T-helper 17 cell (primary cell): Measurements from ENCODE around the gene PNLDC1. TPM values are rescaled to one million over a fixed set of nuclear protein-coding genes. Genes with fewer than 3 reads are reported as not detected.

Source experiments
- ATAC-seq: fragments of 150-1000 bp; cut with Tn5 transposase; 2 replicates; pipeline ENCODE4 v1.10.0; 2021; ENCODE audit warnings: mild to moderate bottlenecking, moderate library complexity
- DNase-seq, 3 donors: peaks; one replicate each; pipeline versions ENCODE4 v3.0.0 to v3.0.0-alpha.2; 2020 to 2021
- H3K9me3 ChIP-seq: one replicate; pipeline ENCODE4 v1.7.0; 2013; ENCODE audit warnings: low read length, mild to moderate bottlenecking; ENCODE audit not compliant: control insufficient read depth, poor library complexity, severe bottlenecking
- H3K27ac Mint-ChIP-seq: one replicate; pipeline ENCODE4 v1.8.0; 2022; ENCODE audit warnings: mild to moderate bottlenecking, moderate library complexity, mixed read lengths
- H3K27me3 Mint-ChIP-seq: one replicate; pipeline ENCODE4 v1.8.0; 2022; ENCODE audit warnings: mixed read lengths
- H3K36me3 Mint-ChIP-seq: one replicate; pipeline ENCODE4 v1.8.0; 2022; ENCODE audit warnings: low read depth, mixed read lengths
- H3K4me1 Mint-ChIP-seq: one replicate; pipeline ENCODE4 v1.8.0; 2022; ENCODE audit warnings: mild to moderate bottlenecking, mixed read lengths
- H3K4me3 Mint-ChIP-seq: one replicate; pipeline ENCODE4 v1.8.0; 2022; ENCODE audit warnings: mild to moderate bottlenecking, moderate library complexity, mixed read lengths
- total RNA-seq, 4 donors: library from RNA in 2 of 4; stranded (reverse) in 2 of 4; gene quantifications; one replicate each; pipeline ENCODE4 v1.2.3 and lab custom pipeline; 2022 to 2026

PNLDC1 gene
- total RNA-seq, 2 donors from 2014 or later = 1.2 TPM; not detected in 1

GRCh38 chr6:159761873-159762680 is 38.0 kb upstream of the PNLDC1 start, which contains the start of gene ACAT2:
ACAT2 (plus strand) TSS chr6:159762045; CDS start chr6:159762088, 43 bp downstream.
- peaks cover 24% of the 10 kb centered on the region for H3K4me1 Mint-ChIP-seq

GRCh38 chr6:159762681-159763293 is 37.3 kb upstream of the PNLDC1 start:
- H3K4me3 Mint-ChIP-seq = peak overlapping the region; percentile 92
- H3K36me3 Mint-ChIP-seq = peaks cover 3% of the 10 kb centered on the region
- peaks cover 24% of the 10 kb centered on the region for H3K4me1 Mint-ChIP-seq
- no peaks in the 10 kb centered on the region for H3K9me3 ChIP-seq
- DNase-seq (peak; percentile 20 to 32 (median 23)), ATAC-seq (peak; percentile 29)
- H3K27me3 Mint-ChIP-seq = no peaks in the 10 kb centered on the region
- peak overlapping the region; percentile 99 for H3K27ac Mint-ChIP-seq

More at GRCh38 chr6:159761873-159762680, 38.0 kb upstream of the PNLDC1 start, which contains the start of gene ACAT2:
- H3K27me3 Mint-ChIP-seq = no peaks in the 10 kb centered on the region
- H3K9me3 ChIP-seq = no peaks in the 10 kb centered on the region
- H3K36me3 Mint-ChIP-seq = peaks cover 3% of the 10 kb centered on the region
- DNase-seq (peak; percentile 86 to 95 (median 93)), ATAC-seq (peak; percentile 90)
- peak within 1 kb of the TSS; percentile 92 for H3K4me3 Mint-ChIP-seq
- H3K27ac Mint-ChIP-seq = peak within 1 kb of the TSS; percentile 99

GRCh38 chr6:159766906-159767305 is 33.2 kb upstream of the PNLDC1 start:
- no peak overlapping the region for H3K4me3 Mint-ChIP-seq
- H3K36me3 Mint-ChIP-seq = peaks cover 4% of the 10 kb centered on the region
- H3K27ac Mint-ChIP-seq = no peak overlapping the region
- no peak for ATAC-seq
- no peak for DNase-seq
- peaks cover 7% of the 10 kb centered on the region for H3K4me1 Mint-ChIP-seq
- no peaks in the 10 kb centered on the region for H3K9me3 ChIP-seq
- no peaks in the 10 kb centered on the region for H3K27me3 Mint-ChIP-seq

- H3K36me3 Mint-ChIP-seq = peaks cover 4% of the 10 kb centered on the region
- H3K9me3 ChIP-seq = no peaks in the 10 kb centered on the region
- H3K4me1 Mint-ChIP-seq = no peaks in the 10 kb centered on the region
- no peak overlapping the region for H3K4me3 Mint-ChIP-seq
- DNase-seq (no peak), ATAC-seq (no peak)
- H3K27me3 Mint-ChIP-seq = no peaks in the 10 kb centered on the region
- H3K27ac Mint-ChIP-seq = no peak overlapping the region
Observed at GRCh38 chr6:159769470-159769869, 30.6 kb upstream of the PNLDC1 start.

GRCh38 chr6:159772196-159772595 is 27.9 kb upstream of the PNLDC1 start:
- H3K9me3 ChIP-seq = no peaks in the 10 kb centered on the region
- no peak for DNase-seq
- peaks cover 4% of the 10 kb centered on the region for H3K36me3 Mint-ChIP-seq
- H3K4me1 Mint-ChIP-seq = no peaks in the 10 kb centered on the region
- no peak for ATAC-seq
- H3K27me3 Mint-ChIP-seq = no peaks in the 10 kb centered on the region
- H3K4me3 Mint-ChIP-seq = no peak overlapping the region
- no peak overlapping the region for H3K27ac Mint-ChIP-seq

- H3K36me3 Mint-ChIP-seq = peaks cover 5% of the 10 kb centered on the region
- ATAC-seq (no peak), DNase-seq (no peak)
- no peak overlapping the region for H3K27ac Mint-ChIP-seq
- peaks cover 12% of the 10 kb centered on the region for H3K4me1 Mint-ChIP-seq
- no peaks in the 10 kb centered on the region for H3K9me3 ChIP-seq
- H3K27me3 Mint-ChIP-seq = no peaks in the 10 kb centered on the region
- no peak overlapping the region for H3K4me3 Mint-ChIP-seq
Observed at GRCh38 chr6:159777240-159777904, 22.7 kb upstream of the PNLDC1 start.

GRCh38 chr6:159778131-159778530 is 21.9 kb upstream of the PNLDC1 start:
- ATAC-seq = no peak
- no peaks in the 10 kb centered on the region for H3K9me3 ChIP-seq
- Mint-ChIP-seq H3K4me3 (peak overlapping the region; percentile 41), H3K27ac (no peak overlapping the region), H3K36me3 (peaks cover 11% of the 10 kb centered on the region), H3K4me1 (peaks cover 19% of the 10 kb centered on the region), H3K27me3 (no peaks in the 10 kb centered on the region)
- DNase-seq = no peak

- no peak for DNase-seq
- H3K4me3 Mint-ChIP-seq = peak overlapping the region; percentile 41
Observed at GRCh38 chr6:159778542-159779103, 21.5 kb upstream of the PNLDC1 start.

GRCh38 chr6:159788276-159788675 is 11.8 kb upstream of the PNLDC1 start:
- ATAC-seq (no peak), DNase-seq (no peak)
- peak overlapping the region; percentile 97 for H3K27ac Mint-ChIP-seq
- H3K9me3 ChIP-seq = no peaks in the 10 kb centered on the region
- H3K4me3 Mint-ChIP-seq = peak overlapping the region; percentile 98
- H3K36me3 Mint-ChIP-seq = peaks cover 2% of the 10 kb centered on the region
- H3K4me1 Mint-ChIP-seq = peaks cover 43% of the 10 kb centered on the region
- no peaks in the 10 kb centered on the region for H3K27me3 Mint-ChIP-seq

More at GRCh38 chr6:159778542-159779103, 21.5 kb upstream of the PNLDC1 start:
- no peaks in the 10 kb centered on the region for H3K9me3 ChIP-seq
- no peak for ATAC-seq
- no peaks in the 10 kb centered on the region for H3K27me3 Mint-ChIP-seq
- no peak overlapping the region for H3K27ac Mint-ChIP-seq
- H3K4me1 Mint-ChIP-seq = peaks cover 21% of the 10 kb centered on the region
- peaks cover 11% of the 10 kb centered on the region for H3K36me3 Mint-ChIP-seq

GRCh38 chr6:159788753-159789376 is 11.2 kb upstream of the PNLDC1 start:
- Mint-ChIP-seq H3K4me1 (peaks cover 39% of the 10 kb centered on the region), H3K27me3 (no peaks in the 10 kb centered on the region), H3K27ac (peak overlapping the region; percentile 97), H3K4me3 (peak overlapping the region; percentile 98), H3K36me3 (peaks cover 2% of the 10 kb centered on the region)
- DNase-seq (peak in 2 of 3 donors; percentile 10 to 14), ATAC-seq (no peak)
- H3K9me3 ChIP-seq = no peaks in the 10 kb centered on the region

- peaks cover 41% of the 10 kb centered on the region for H3K4me1 Mint-ChIP-seq
- DNase-seq (peak; percentile 93 to 98 (median 93)), ATAC-seq (peak; percentile 86)
- H3K9me3 ChIP-seq = no peaks in the 10 kb centered on the region
- peak within 1 kb of the TSS; percentile 98 for H3K4me3 Mint-ChIP-seq
- H3K27me3 Mint-ChIP-seq = no peaks in the 10 kb centered on the region
- peaks cover 2% of the 10 kb centered on the region for H3K36me3 Mint-ChIP-seq
- H3K27ac Mint-ChIP-seq = peak within 1 kb of the TSS; percentile 97
Observed at GRCh38 chr6:159789377-159790148, 10.5 kb upstream of the PNLDC1 start, which contains the start of gene TCP1. TCP1 (minus strand) TSS chr6:159789602; CDS start chr6:159789468, 134 bp downstream.
